NCI-H2196 treated with DMSO at 0.1 percent for 48 hours (cell line): Measurements from ENCODE around the gene LYRM2.
A peak's percentile ranks its signal among the peaks of the same experiment; 100 is the strongest.

Experiments
- DNase-seq: peaks from one replicate; lab custom pipeline; 2025; ENCODE audit not compliant: unreplicated experiment; lab: John Stamatoyannopoulos, UW

The LYRM2 gene

GRCh38 chr6:89596484-89596883, 42.1 kb downstream of the LYRM2 start:
- no peak for DNase-seq

GRCh38 chr6:89596056-89596455, 42.5 kb downstream of the LYRM2 start:
- no peak for DNase-seq

GRCh38 chr6:89591745-89592144, 46.8 kb downstream of the LYRM2 start:
- no peak for DNase-seq

- no peak for DNase-seq
These were observed 48.4 kb downstream of the LYRM2 start for GRCh38 chr6:89590133-89590532.

- no peak for DNase-seq
These were observed 49.1 kb downstream of the LYRM2 start for GRCh38 chr6:89589297-89590025.

GRCh38 chr6:89585154-89585553, 53.4 kb downstream of the LYRM2 start:
- DNase-seq, result no peak

GRCh38 chr6:89584539-89584938, 54.0 kb downstream of the LYRM2 start:
- DNase-seq, result no peak

GRCh38 chr6:89583559-89583958, 55.0 kb downstream of the LYRM2 start:
- no peak for DNase-seq

GRCh38 chr6:89582669-89583325, 55.8 kb downstream of the LYRM2 start:
- no peak for DNase-seq

- DNase-seq, result peak; percentile 69
These were observed 56.9 kb downstream of the LYRM2 start for GRCh38 chr6:89581689-89582088.

GRCh38 chr6:89580997-89581666, 57.4 kb downstream of the LYRM2 start:
- DNase-seq, result peak; percentile 32

GRCh38 chr6:89575562-89575960, 63.0 kb downstream of the LYRM2 start:
- no peak for DNase-seq

- DNase-seq, result no peak
These were observed 63.5 kb downstream of the LYRM2 start for GRCh38 chr6:89574910-89575561.

- no peak for DNase-seq
These were observed 70.7 kb downstream of the LYRM2 start for GRCh38 chr6:89567630-89568390.

- no peak for DNase-seq
These were observed 71.5 kb downstream of the LYRM2 start for GRCh38 chr6:89566930-89567629.

GRCh38 chr6:89566008-89566800, 72.3 kb downstream of the LYRM2 start:
- no peak for DNase-seq

GRCh38 chr6:89564752-89565427, 73.7 kb downstream of the LYRM2 start:
- no peak for DNase-seq

- no peak for DNase-seq
These were observed 74.7 kb downstream of the LYRM2 start for GRCh38 chr6:89563866-89564265.
